ENCODE results near the gene SLIT3.

The SLIT3 gene

DNA sequence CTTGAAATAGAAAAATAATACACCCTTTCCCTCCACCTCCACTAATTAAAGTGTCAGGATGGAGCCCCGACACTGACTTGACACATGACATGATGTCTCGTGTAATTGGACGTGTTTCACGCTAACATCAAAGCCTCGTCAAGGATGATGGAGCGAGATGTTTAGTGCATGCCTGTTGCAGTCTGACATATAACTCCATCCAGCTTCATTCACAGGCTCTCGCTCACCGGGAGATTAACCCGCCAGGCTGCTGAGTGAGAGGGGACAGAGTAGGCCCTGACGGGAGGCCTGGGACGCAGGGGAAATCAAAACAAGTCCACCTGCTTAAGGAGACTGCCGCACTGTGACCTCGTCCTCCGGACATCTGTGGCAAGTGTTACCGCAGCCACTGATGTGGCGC is 263.5 kb downstream of the SLIT3 start:
- DNase-seq, result no peak

DNA sequence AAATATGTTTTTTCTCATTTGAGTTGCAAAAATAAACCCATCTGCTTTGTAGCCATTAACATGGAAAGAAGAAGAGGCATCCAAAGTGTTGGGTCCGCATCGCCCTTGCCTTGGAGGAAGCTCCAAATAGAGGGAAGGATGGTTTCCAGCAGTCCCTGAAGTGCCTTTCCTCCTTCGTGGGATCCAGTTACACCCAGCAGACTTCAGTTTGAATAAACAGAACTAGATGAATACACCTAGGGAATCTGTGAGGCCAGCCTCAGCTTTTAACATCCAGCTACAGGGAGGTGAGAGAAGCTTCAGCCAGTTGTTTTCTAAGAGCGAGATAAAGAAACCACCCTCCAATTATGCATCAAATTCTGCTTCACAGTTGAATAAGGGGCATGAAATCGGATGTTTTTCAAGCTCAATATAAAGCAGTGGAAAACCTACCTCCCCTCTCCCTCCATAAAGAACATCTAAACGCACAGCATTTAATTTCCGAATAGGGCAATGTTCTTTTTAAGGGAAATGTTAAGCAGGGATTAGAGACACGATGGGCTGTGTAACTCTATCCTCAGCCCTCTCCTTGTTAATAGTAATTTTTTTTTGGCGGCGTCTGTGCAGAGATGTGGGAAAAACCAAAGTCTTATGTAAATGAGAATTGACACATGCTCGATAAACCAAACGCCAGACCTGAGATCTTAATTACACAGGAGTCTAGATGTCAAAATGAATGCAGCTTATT is 264.7 kb downstream of the SLIT3 start:
- no peak for DNase-seq

DNA sequence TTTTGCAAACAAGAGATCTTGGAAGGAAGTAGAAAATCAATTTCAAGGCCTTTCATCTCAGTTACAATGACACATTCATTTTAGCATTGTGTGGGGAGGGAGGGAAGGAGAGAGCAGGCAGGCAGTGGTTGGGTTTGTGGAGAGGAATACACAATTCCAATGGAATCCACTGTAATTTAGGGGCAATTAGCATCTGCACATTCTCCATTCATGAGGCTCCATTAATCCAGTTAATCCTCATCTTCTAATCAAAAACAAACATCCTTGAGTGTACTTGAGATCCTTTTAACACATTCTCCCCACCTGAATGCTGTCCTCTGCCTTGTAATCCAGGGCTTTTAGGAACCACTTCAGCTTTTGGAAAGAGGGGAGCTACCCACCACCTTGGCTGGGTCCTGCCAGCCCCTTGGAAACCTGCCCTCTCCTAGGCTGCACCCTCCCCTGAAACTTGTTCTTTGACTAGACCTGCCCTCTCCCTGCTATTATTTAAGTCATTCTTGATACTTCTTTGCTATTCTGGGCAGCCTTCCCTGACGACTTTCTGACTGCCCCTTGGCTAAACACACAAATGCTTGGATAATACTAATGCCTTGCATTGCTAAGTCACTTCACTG is 271.2 kb downstream of the SLIT3 start:
- DNase-seq, result peak in 1 of 51 donors; percentile 5

DNA sequence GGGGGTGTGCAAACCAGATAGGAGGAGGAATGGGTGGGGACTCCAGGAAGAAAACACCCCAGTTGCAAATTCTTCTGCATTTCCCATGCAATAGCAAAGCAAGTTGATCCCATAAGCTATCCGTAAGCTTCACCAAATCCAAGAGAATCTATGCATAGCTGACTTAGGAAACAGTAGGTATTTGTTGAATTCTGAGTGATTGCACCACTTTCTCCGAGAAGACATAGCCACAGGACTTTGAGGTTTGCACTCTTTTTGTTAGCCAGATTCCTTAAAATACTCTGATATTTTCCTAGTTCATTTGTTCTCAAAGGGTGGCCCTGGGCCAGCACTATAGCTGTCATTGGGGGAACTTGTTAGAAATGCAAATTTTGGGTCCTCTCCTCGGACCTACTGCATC is 271.9 kb downstream of the SLIT3 start:
- no peak for DNase-seq

DNA sequence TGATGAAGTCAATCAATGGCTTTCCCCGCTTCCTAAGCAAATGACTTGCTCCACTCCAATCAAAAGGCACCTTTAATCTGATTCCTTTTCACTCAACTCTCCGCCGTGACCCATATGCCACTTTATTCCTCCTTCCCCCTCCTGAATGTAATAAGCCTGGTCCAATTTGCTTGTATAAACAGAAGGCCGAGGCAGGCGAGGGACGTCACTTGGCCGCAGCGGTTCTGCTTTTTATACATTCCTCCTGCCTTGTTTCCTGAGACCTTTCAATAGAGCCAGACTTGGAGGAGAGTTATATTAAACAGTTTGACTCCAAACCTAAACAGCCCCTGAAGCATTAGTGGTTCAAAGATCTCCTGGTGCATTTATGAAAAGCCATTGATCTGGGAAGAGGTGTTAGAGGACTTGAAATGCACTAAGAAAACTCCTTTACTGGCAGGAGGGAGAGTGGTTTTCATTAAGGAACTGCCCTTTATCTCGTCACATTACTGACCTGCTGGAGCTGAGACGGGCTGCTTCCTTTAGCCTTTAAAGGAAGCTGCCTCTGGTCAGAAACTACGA is 273.4 kb downstream of the SLIT3 start:
- DNase-seq, result no peak

DNA sequence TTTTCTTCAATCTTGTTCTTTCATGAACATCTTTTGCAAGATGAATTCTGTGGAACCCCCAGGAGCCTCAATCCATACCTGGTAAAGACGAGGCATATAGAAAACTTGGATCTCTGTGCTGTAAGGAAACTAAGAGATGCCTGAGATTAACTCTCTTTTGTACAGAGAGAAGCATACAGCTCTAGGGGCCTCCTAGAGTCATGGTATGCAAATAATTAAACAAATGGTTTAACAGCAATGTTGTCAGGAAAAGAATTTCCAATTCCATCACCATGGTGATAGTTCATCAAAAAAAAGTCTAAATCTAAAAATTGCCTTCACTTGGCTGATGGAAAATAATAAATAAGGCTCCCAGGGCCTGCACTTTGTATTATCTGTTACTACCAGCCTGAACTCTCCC is 275.4 kb downstream of the SLIT3 start:
- DNase-seq, result no peak

DNA sequence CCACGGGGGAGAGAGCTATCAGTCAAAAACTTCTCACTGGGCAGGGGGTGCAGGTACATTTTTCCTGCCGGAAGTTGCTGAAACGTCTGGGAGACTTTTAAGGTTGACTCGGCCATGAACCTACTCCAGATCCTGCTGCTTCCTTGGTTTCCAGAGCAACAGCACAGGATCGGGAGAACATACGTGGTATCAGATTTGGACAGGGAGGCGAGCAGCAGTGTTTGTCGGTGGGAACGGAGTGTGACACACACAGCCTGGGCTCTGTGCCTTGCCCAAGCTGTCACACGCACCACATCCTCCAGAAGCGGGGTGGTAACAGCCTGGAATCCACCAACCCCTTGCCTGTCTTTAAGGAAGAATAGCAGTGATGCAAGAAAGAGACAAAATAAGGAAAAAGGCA is 276.5 kb downstream of the SLIT3 start:
- peak in 1 of 51 donors; percentile 59 for DNase-seq

DNA sequence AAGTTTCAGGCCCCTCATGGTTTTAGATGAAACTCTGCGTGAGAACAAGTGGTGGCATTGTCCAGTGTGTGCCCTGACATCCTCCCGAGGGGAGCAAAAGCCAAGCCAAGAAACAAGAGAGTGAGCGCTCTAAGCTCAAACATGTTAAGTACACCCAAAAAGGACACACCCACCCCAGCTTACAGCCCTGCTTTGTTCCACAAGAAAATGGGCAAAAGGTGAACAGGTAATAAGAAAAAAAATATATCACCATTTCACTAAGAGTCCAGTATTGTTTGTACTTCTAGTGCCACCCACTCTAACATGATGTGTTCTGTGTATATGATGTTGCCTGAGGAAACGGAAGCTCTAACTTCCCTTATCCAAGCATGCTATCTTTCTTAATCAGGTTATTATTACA is 278.2 kb downstream of the SLIT3 start:
- DNase-seq, result no peak

DNA sequence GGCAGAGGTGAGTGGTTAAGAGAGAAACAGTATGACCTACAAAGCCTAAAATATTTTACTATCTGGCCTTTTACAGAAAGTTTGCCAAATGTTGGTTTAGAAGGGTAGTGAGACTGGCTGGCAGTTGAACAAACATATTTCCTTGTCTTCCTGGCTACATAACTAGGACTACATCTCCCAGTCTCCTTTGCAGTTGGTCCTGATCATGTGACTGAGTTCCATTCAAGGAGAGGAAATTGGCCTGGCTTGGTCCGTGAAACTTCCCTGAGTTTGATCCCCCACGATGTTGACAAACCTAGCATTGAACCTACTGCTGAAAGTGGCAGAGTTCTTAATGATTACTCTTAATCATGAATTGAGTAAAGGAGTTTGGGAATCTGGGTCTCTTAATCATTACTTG is 280.8 kb downstream of the SLIT3 start:
- no peak for DNase-seq

DNA sequence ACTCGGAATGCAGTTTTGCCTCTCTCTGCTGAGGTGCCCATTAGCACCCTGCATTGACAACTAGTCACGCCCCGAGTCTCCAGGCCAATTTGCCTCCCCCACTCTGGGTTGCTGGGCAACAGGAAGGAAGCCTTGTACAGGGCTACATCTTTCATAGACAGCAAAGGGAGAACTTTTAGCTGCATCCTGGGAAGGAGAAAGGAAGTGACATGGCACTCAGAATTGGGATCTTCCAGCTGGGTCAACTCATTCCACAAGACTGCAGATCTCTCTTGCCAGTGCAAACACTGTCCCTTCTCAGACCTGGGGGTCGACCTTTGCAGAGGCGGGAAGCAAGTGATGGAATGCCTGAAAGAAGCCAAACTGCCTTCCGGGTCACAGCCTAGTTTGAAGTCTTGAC is 282.0 kb downstream of the SLIT3 start:
- no peak for DNase-seq

DNA sequence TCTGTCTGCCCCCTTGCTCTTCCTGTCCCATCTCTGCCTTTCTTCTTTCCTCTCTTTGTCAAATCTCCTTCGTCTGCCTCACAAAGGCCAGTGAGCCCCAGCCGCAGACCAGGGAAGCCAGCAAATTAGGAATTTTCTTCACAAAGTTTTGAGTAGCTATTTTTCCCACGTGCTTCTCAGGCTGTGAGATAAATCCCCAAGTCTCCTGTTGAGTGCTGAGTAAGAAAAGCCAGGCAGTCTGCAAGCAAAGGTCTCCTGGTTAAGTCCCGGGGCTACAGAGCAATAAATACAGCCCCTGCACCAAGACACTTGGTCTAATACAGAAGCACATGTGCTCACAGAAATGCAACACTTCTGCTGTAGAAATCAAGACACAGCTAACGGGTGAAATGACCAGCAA is 284.9 kb downstream of the SLIT3 start:
- no peak for DNase-seq

DNA sequence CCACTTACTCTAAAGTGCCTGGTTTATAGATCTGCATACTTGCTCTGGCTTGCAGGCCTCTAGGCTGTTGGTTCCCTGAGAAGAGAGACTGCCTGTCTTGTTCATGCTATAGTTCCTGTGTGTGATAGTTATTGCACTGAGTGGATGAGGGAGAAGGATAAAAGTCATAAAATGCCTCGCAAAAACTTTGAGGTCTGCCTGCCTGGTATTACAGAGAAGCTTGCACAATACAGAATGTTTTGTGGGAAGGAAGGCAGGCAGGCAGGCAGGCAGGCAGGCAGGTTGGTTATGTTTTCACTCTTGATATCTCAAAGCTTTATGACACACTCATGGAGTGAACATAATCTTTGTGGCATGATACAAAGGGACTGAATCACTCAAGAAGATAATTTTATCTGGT is 287.1 kb downstream of the SLIT3 start:
- no peak for DNase-seq

DNA sequence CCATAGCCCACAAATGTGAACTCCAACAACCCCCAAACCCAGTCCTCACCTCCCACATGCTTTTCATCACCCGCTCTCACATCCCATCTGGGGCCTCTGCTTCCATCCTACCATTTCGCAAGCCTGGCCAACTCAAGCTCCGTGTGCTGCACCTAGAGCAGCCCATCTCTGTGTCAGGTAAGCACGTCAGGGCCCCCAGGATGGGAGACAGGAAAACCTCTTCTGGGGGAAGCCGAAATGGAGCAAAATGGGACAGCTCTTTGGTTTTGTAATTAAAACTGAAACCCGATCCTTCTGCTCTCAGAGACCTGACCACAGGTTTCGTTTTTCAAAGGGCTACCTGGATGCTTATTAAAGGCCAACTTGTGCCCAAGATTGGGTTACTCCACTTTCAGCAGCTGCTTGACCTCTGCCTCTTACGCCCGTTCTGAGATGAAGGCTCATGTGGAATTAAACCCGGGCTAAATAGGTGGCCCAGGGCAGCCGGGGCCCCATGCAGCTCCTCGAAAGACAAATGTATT is 287.7 kb downstream of the SLIT3 start:
- DNase-seq, result no peak

DNA sequence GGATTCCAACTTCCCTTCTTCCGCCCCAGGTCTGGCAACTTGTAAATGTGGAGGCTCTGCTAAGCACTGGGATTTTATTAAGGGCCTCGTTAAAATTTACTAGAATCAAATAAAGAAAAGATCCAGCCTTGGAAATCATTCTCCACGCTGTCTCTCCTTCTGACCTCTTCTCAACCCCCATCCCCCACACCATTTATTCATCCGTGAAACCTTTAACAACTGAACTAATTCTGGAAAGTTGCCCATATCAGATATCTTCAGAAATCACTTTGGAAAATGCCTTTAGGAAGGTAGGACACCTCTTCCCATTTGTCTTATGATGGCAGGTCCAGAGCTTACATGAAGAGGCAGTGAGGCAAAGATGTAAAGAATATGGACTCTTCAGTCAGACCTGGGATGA is 288.5 kb downstream of the SLIT3 start:
- DNase-seq, result no peak

DNA sequence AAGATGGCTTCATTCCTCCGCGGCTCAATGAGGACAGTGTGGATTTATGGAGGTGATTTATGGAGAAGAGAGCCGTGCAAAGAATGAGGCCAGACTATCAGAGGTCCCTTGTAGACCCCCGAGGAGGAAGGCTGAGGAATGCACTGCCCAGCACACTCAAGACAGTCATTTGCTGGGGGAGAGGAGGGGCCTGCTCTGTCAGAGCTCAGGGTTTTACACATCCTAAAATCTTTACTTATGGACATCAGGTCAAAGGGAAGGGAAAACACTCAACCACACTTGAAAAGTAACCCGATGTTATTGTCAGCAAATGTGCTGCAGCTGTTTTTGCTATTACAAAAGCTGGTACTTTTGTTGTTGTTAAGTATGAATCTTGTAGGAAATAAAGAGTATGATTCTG is 289.5 kb downstream of the SLIT3 start:
- DNase-seq, result no peak

DNA sequence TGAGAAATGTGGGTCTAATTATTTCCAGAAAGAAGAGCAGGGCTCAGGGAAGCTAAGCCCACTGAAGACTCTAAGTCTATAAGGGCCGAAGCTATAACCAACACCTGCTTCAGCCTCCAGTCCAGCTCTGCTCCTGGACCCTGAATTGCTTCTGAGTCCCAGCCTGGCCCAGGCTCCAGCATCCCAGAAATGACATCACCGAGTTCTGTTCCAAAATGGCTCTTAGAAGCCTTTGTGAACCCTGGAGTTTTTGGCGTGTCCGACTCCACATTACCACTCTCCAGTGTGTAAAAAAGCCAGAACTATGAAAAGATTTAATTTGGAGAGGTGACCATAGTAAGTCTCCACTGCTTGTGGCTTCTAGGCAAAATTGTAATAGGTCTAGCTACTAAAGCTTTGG is 289.9 kb downstream of the SLIT3 start:
- DNase-seq, result no peak

DNA sequence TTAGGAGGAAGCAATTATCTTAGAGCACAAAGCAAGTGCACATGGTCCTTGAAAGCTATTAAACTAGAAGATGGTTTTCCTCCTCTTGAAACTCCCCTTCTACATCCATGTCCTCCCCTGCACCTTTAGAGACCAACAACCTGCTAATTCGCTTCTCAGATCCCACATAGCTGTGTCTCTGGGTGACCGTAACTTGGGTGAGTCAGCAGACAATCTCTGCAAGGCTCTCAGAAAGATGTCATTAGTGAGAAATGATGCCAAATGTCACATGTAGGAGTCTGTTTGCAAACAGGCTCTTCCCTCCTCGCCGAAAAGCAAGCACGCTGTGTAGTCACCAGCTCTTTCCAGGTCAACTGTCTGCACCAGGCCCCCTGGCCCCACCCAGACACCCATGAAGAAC is 291.8 kb downstream of the SLIT3 start:
- DNase-seq, result no peak

DNA sequence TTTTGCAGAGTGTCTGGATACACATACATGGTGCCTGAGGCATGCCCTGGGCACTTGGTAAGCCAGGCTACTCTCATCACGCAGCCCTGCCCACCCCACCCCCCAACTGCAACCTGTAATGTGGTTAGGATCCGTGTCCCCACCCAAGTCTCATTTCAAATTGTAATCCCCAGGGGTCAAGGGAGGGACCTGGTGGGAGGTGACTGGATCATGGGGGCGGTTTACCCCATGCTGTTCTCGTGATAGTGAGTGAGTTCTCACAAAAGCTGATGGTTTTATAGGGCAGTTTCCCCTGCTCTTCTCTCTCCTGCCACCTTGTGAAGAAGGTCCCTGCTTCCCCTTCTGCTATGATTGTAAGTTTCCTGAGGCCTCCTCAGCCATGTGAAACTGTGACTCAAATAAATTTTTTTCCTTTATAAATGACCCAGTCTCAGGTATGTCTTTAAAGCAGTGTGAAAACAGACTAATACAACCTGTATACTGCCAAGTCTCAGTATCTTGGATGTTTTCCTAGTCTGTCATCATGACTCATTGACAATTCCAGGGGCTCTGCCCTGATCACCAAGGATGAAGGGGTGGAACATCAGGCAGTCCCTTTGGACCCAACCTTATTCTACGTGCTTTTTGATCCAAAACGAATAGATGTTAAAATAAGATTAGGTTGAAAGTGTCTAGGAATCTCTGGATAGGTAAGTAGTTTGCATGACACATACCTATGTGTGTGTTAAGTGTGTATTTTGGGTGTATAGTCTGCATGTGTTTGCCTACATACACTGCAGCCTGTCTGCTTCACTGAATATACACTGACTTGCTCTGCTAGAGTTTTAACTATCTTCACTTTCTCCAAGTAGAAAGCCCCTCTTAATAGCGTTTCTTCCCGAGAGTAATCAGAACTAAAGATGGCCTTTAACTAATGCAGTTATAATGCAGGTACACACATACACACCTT is 293.8 kb downstream of the SLIT3 start:
- DNase-seq, result no peak

DNA sequence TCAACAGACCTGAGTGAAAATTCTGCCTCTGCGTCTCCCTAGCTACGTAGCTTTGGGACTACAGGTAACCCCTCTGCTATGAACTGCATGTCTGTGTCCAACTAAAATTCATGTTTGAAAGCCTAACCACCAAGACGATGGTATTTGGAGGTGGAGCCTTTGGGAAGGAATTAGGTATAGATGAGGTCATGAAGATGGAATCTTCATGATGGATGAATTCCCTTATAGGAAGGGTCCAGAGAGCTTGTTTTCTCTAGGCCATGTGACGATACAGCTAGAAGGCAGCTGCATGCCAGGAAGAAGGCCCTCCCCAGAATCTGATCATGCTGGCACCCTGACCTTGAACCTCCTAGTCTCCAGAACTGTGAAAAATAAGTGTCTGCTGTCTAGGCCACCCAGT is 296.4 kb downstream of the SLIT3 start:
- no peak for DNase-seq

DNA sequence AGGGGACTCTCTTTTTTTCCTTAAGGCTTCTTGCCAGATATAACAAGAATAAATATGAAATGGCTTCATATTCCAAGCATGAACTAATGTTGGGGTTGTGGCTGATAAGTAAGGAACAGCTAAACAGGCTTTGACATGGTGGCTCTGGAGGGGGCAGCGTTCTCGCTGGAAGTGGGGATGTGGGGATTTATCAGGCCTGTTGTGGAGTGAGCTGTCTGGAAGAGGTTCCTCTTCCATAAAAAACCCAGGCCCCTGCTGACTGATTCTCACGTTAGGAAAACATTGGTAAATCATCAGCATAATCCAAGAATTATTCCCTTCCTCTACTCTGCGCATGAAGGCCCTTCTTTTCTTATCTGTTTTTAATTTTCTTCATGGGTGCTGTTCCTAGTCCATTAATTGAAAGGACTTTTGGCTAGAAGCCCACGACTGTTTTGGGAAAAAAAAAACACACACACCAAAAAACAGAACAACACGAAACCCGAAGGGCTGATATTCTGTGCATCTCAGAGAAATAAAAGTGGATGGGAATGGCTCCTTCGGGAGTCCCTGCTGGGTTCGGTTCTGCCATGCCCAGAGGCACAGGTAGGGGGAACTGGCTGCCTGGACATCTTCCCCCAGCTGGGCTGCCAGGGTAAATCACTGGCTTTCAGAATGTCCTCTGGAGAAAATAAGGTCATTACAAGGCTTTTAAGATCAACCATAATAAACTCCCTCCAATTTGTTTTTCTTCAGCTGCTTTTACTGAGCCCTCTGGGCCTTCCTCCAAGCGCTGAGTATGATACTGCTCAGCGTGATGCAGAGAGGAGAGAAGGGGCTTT is 297.0 kb downstream of the SLIT3 start:
- DNase-seq, result peak in 15 of 51 donors; percentile 6 to 45 (median 15)

DNA sequence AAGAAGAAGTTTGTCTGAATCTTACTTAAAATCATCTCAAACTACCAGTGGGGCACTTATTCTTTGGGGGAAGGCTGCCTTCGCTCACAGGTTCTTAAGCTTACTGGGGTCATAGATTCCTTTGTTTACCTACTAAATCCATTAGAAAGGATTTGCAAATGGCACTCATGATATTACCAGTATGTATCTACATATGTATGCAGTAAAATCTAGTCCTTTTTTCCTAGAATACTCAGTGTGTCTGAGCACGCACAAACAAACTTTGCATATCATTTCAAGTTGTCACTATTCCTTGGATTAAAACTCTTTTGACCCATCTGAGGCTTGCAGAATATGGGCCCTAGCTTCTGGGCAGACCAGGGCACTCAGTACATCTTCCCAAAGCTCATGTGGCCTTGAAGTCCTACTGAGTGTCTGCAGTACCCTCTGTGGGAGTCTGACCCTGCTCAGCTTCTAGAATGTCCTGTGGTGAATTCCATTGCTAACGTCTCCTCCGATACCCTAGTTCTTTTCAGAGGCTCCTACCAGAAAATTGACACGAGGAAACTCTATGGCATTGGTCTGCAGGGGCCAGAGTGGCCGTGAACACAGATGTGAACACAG is 297.9 kb downstream of the SLIT3 start:
- DNase-seq, result no peak
